GM19328 (cell line): ENCODE measurements around the gene HSDL1.

Experiments
- ATAC-seq: cut with Tn5 transposase; IDR thresholded peaks from one replicate; pipeline ENCODE4 v1.9.1; 2021; ENCODE audit warnings: mild to moderate bottlenecking, moderate library complexity; ENCODE audit not compliant: unreplicated experiment

Gene HSDL1

DNA sequence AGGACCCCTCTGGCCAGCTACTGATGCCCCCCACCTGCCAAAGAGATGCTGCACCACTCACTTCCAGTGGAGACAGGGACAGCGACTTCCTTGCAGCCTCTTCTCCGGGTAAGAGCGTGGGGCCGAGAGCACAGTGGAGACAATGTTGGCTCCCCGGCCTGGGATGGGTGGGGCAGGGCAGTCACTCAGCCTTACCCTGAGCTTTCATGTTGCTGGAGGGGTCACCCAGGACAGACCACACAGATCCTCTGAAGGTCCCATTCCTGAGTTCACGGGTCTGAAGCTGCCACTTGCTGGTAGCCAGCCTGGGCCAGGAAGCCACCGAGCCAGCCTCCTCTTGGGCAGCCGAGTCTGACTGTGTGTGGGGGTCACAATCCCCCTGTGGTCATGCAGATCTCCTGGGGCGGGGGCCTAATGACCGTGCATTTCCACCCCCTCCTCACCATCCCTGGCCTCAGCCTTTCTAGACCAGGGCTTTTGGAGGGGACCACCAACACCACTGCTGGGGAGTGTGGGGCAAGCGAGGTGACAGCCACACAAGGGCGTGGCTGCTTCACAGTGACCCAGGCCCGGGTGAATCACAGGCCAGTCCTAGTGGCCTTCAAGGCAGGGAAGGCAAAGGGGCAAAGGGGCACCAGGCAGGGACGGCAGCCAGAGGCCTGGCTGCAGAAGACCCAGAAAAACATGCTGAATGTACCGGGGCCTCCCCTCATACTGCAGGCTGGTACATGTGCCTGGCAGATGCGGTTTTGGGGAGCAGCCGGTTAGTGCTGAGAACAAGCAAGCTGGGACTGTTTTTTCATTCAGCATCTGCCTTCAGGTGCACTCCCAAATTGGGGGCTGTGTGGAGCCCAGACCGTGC is 31.4 kb upstream of the HSDL1 start:
- ATAC-seq = no peak

DNA sequence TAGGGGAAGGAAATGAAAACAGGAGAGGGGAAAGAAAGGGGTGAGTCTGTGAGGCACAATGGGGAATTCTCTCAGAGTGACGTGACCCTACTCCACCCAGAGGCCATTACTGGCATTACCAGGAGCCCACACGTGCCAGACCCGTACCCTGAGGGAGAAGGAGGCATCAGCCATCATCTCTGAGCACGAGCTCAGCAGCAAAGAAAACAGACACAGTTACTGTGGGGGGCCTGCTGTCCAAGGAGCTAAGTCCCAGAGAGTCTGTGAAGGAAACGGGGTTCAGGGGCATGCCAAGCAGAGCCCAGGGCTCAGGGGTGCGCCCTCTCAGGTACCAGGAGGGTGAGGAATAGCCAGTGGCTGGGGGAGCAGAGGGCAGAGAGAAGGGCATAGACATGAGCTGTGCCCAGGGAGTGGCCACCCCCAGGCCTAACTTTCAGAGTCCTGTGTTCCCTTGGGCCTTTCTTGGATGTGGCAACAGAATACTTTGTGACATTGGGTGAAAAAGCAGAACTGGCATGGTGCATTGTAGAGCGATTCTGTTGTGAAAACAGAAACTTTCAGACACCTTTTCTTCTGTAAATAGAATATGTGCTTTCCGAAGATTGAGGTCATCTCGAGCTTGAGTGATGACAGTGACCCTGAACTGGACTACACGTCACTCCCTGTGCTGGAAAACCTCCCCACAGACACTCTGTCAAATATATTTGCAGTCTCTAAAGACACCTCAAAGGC is 30.5 kb upstream of the HSDL1 start:
- ATAC-seq = peak; percentile 71

DNA sequence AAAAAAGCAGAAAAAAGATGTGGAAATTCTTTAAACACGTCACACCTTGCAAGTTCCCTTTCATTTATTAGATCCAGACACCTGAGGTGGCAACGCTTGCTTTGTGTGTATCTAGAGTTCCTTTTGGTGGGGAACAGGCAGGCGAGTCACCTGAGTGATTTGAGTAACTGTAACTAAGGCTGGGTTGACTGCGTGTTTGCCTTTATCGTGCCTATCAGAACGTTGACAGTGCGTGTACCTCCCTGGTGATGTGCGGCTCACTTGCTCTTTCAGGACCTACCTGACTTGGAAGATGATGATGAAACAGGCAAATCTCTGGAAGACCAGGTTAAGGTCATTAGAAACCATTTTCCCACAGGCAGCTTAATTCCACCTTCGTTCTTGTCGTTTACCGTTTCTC is 29.4 kb upstream of the HSDL1 start:
- no peak for ATAC-seq

DNA sequence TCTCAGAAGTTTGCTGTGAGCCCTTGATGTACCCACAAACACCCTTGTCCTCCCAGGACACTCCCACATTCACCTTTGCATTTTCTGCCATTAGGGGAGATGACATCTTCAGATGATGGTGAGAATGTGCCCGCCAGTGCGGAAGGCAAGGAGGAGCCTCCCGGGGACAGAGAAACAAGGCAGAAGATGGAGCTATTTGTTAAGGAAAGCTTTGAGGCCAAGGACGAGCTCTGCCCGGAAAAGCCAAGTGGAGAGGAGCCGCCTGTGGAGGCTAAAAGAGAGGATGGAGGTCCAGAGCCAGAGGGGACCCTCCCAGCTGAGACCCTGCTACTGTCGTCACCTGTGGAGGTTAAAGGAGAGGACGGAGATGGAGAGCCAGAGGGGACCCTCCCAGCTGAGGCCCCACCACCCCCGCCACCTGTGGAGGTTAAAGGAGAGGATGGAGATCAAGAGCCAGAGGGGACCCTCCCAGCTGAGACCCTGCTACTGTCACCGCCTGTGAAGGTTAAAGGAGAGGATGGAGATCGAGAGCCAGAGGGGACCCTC is 24.9 kb upstream of the HSDL1 start:
- no peak for ATAC-seq

DNA sequence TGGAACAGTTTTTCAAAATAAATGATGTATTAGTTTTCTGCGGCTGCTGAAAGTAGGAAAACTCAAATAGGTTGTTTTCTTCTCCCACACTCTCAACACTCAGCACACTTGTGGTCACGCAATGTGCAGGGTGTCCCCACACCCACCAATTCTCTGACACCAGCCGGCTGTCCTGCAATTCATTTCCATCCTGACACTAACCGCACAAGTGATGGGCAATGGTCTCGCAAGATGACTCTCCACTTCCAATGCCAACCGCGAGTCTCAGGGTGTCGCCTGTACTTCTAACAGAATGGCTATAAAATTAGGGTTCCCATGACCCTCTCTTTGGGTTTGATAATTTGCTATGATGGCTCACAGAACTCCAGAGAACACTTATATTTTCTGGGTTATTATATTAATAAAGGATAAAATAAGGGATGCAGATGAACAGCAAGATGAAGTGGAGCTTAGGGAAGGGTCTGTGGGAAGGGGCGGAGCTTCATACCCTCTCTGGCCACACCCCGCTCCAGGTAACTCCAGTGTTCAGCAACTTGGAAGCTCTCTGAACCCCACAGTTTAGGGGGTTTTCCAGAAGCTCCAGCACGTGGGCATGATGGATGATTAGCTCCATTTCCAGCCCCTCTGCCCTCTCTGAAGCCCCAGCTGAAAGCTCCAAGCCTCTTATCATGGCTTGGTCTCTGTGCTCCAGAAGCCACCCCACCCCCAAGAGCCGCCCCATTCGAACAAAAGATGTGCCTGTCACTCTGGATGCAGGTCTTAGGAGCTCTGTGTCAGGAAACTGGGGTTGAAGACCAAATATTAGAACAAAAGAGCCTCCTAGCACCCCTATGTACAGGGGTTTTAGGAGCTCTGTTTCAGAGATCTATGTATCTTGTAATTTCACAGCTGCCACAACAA is 22.1 kb upstream of the HSDL1 start:
- no peak for ATAC-seq

DNA sequence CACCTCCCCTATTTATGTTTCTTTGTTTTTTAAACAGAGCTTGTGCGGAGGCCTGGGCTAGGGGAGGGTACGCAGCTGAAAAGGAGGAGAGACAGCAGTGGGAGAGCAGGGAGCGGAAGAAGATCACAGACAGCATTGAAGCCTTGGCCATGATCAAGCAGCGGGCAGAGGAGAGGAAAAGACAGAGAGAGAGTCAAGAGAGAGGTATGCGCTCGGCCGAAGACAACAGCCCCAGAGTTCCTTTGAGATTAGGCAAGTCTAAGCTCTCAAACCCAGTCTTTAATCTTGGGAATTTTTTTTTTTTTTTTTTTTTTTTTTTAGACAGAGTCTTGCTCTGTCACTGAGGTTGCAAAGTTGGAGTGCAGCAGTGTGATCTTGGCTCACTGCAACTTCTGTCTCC is 20.8 kb upstream of the HSDL1 start:
- no peak for ATAC-seq

DNA sequence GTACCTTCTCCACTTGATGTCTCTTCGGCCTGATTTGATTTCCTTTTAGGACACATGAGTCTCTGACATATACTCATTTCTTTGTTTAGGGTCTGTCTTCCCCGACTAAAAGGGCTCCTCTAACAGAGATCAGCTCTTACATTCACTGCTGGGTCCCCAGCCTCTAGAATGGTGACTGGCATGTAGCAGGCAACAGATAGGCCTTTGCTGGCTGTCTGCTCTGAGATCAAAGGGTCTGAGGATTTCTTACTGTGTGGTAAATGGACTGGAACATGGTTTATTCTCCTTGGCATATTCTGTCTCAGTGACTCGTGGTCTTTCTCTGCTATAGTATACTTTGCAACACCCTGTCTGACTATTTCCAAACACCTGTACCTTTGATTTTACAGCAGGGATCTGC is 16.8 kb upstream of the HSDL1 start:
- no peak for ATAC-seq

DNA sequence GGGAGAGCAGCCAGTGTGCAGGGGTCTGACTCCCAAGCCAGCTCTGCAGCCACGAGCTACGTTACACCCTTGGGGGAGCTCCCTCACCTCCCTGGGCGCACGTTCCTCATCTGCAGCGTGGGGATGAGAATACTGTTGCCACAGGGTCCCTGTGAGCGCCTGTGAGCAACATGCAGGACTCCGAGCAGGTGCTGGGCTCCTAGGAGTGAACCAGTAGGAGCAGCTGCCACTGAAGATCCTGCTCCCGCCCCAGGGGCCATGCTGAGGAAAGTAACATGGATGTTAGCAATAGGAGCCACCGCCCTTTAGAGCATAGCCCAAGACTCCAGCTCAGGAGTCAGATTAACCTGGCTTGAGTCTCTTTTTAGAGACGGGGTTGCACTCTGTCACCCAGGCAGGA is 16.1 kb upstream of the HSDL1 start:
- ATAC-seq = no peak

DNA sequence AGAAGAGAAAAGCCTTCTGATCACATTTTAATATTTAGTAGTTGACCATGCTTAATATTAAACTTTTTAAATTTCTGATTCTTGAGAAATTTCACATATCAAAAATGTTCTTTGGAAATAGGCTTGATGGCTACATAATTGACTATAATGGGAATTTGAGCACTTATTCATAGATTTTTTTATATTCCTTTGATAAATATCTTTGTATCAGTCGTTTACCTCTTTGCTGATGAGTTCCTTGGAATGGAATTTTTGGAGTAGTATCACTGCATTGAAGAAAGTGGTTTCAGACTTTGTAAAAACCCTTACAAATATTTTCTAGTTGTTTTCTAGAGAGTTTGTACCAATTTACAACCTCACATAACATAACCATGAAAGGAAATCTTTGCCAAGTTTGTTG is 14.8 kb upstream of the HSDL1 start:
- ATAC-seq = no peak

DNA sequence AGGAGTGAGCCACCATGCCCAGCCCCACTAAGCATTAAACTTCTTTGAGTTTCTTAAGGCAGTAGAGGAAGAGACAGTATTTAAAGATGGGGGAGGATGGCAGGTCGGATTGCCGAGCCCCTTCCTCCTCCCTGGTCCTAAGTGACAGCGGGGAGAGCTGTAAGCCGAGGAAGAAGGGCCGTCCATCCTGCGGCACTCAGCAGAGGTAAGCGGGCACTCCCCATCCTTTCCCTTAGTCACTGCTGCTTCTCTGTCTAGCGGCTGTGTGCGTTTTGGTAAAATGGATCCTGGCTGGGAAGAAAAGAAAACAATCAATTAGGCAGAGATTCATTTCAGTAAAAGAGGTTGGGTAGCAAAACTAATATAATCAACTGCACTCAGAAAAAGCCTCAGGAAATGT is 14.0 kb upstream of the HSDL1 start:
- no peak for ATAC-seq

DNA sequence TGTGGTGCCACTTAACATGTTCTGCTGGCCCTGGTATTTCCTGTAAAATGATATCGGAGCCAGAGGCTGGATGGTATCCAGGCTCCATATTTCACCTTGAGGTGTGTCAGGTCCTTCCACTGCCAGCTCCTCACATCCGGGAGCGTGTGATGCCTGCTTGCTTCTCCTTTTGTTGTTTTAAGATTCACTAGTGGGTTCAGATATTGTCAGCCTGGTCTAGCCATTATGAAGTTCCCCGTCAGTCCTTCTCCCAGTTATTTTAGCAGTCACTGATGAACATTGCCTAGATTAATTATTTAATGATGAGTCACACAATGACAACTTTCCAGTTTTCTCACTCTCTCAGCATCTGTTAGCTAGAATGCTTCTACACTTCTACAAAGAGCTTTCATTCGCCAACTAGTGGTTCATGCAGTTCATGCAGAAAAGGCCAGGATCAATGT is 11.4 kb upstream of the HSDL1 start:
- no peak for ATAC-seq

DNA sequence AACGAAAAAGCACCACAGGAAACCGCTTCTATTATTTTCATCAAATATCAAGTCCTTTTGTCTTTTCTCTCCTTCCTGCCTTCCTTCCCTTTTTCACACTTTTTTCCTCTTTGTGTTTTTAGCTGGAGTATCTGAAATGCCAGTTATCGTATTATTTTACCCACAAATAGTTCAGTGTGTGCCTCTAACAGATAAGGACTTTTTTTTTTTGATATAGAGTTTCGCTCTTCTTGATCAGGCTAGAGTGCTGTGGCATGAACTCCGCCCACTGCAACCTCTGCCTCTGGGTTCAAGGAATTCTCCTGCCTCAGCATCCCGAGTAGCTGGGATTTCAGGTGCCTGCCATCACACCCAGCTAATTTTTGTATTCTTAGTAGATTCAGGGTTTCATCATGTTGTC is 10.8 kb upstream of the HSDL1 start:
- ATAC-seq = no peak

DNA sequence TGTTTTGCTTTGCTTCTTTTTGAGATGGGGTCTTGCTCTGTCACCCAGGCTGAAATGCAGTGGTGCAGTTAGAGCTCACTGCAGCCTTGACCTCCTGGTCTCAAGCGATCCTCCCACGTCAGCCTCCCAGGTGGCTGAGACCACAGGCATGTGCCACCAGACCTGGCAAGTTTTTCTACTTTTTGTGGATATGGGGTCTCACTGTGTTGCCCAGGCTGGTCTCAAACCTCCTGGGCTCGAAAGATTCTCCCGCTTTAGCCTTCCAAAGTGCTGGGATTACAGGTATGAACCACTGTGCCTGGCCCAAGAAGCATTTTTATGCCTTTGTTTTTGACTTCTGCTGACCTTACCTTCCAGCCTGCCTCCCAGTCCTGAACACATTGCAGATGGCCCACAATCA is 10.2 kb upstream of the HSDL1 start:
- no peak for ATAC-seq

DNA sequence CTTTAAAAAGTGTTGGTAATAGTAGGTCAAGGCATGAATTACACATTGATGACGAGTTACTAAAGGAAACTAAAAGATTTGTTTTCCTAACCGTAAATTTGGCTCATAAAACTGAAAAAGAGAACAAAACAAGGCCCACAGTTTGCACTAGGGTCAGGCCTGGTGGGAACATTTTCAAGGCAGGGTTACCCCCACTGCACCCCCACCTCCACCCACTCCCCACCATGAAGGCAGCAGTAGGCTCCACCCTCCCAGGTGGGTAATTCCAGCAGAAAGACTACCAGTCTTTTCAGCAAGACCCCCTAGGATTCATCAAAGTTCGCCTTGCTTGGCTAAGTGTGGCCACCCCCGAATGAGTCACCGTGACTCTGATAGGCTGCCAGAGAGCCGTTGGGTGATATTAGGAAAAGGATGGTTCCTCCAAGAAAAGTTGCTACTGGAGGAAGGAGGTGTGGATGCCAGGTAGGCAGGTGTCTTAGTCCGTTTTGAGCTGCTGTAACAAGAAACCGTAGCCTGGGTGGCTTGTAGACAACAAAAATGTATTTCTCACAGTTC is 8.8 kb upstream of the HSDL1 start:
- ATAC-seq = no peak

DNA sequence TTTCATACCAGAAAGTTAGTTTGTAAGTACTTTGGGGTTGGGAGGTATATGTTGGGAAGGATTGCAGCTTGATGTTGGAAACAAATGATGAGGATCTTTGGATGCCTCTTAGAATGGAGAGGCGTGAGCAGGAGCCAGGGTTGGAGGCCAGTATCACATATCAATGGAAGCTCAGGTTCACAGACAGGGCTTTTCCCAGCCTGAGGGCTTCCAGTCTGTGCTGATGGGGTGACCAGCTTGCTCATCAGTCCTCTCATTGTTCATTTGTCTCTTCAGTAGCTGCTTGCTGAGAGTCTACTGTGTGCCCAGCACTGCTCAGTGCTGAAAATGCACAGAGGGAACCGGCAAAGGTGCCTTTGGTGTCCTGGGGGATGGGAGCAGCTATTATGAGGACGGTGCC is 5.9 kb upstream of the HSDL1 start:
- no peak for ATAC-seq

DNA sequence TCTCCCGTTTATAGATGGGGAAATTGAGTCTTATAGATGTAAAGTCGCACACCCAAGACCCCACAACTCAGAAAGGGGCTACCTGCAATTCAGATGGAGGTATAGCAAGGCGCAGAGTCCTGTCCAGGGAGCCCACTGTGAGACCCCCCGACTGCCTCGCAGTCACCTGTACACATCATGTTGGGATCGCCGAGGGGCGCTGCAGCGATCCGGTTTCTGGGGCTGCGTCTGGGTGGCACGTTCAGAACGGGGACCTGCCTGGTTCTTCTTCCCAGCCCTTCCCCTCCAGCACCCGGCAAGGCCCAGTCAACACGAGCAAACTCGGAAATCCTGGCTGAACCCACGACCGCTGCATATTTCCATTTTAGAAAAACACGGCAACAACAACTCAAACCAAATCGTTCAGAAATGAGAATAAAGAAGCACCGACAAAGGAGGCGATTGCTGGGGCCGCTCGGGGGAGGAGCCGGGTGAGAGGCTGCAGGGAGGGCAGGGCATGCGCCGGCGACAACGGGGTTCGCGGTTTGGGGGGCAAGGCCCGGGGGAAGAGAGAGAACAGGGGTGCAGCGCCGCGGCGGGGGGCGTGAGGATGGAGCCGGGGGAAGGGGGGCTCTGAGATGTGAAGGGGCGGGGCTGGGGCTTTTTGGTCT is 643 bp downstream of the HSDL1 start:
- ATAC-seq = no peak

DNA sequence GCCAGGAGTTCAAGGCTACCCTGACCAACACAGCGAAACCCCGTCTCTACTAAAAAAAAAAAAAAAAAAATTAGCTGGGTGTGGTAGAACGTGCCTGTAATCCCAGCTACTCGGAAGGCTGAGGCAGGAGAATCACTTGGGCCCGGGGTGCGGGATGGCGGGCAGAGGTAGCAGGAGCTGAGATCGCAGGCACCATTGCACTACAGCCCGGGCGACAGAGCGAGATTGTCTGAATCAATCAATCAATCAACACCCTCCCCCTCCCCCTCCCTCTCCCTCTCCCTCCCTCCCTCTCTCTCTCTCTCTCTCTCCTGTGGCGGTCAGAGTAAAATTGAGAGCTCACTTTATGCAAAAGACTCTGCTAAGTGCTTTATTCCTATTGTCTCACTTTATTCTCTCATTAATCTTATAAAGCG is 1.2 kb downstream of the HSDL1 start:
- ATAC-seq = no peak

DNA sequence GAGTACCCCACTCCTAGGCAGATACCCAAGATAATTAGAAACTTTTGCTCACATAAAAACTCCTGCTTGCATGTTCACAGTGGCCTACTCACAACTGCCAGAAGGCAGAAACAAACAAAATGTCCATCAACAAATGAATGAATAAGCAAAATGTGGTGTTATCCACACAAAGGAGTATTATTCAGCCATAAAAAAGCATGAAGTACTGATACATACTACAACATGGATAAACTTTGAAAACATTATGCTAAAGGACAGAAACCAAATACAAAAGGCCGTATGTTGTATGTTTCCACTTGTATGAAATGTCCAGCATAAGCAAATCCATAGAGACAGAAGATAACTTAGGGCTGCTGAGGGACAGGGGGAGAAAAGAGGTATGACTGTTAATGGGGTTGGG is 1.9 kb downstream of the HSDL1 start:
- ATAC-seq = no peak

DNA sequence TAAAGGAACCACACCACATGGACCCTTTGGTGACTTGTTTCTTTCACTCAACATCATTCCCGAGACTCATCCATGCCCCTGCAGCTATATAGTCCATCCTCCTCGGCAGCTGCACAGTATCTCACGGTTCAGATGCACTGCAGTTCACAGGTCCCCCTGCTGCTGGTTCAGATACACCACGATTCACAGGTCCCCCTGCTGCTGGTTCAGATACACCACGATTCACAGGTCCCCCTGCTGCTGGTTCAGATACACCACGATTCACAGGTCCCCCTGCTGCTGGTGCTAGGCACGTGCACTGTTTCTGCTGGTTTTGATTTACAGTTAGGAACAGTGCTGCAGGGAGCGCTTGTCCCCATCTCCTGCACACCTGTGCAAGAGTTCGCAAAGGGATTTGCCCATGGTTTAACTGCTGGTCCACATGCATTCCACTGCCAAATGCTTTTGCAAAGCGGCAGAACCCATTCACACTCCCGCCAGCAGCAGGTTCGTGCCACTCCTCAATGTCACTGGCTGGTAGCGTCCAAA is 3.8 kb downstream of the HSDL1 start:
- no peak for ATAC-seq

DNA sequence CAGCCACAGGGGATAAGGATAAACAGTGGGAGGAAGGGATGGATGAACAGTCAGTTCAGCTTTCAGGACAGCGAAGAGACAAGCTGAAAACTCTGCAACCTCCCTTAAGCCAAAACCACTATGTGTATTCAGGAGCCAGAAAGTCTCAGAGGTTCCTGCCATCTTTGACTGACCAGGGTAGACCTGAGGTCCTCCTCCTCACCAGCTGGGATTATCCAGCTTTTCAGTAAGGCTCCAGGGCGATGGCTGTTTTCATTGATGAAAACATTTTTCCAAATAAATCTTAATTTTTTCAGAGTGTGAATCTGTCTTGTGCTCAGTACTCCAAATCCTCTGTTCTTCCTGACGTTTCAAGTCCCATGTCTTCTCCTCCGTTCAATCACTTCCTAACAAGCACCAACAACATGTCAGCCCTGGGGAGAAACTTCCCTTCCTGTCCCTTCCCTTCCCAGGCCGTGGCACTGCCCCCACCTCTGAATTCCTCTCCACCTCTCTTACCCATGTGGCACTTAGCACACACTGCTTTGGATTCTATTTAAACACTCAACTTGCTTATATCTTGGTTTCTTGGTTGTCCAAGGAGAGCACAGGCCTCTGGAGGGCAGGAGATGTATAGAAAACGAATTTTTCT is 5.2 kb downstream of the HSDL1 start:
- ATAC-seq = no peak
